Stimulated activated CD8-positive, alpha-beta memory T cell treated with anti-CD3 and anti-CD28 coated beads, Interleukin-12 subunit alpha, Interleukin-12 subunit beta, amount 100 ng/mL, for 24 hours (primary cell): Measurements from ENCODE around the gene NEDD4.

Experiments
- DNase-seq: peaks from one replicate; pipeline ENCODE4 v3.0.0-alpha.2; 2020; ENCODE audit errors: extremely low read depth

NEDD4 gene

GRCh38 chr15:55780292-55780691 is 213.1 kb downstream of the NEDD4 start:
- DNase-seq: no peak

GRCh38 chr15:55778932-55779331 is 214.5 kb downstream of the NEDD4 start:
- DNase-seq: no peak
